Endothelial cell of hepatic sinusoid (primary cell): ENCODE measurements around the gene VRK3.

ENCODE experiments used
- in situ Hi-C: cut with HindIII; loops from 2 replicates; pipeline ENCODE4 v1.10.0; 2017; ENCODE audit warnings: low sequenced_read_pairs

The VRK3 gene

GRCh38 chr19:50036908-50037307 is 11.7 kb upstream of the VRK3 start:
- in situ Hi-C loops = no loop called here

- in situ Hi-C loops = no loop called here
Observed at GRCh38 chr19:50030937-50031336, 5.8 kb upstream of the VRK3 start.

- in situ Hi-C loops = no loop called here
Observed at GRCh38 chr19:50030225-50030624, 5.1 kb upstream of the VRK3 start.

GRCh38 chr19:50026550-50026906 is 1.4 kb upstream of the VRK3 start:
- in situ Hi-C loops = no loop called here

GRCh38 chr19:50025794-50026549 is 800 bp upstream of the VRK3 start, which contains the start of gene ZNF473:
Gene ZNF473 (plus strand): TSS chr19:50026005. CDS start chr19:50031083, 5,078 bp downstream.
- in situ Hi-C loops = no loop called here

- in situ Hi-C loops = no loop called here
Observed at GRCh38 chr19:50024719-50025021, 502 bp downstream of the VRK3 start.

- in situ Hi-C loops = no loop called here
Observed at GRCh38 chr19:50022823-50023222, 2.3 kb downstream of the VRK3 start.

- in situ Hi-C loops = no loop called here
Observed at GRCh38 chr19:50020481-50020880, 4.7 kb downstream of the VRK3 start.

GRCh38 chr19:50016225-50016807 is 8.9 kb downstream of the VRK3 start:
- in situ Hi-C loops = no loop called here

- in situ Hi-C loops = loop anchor here (5.0 kb wide), 1 partner anchor 66 kb away; no protein-coding TSS in a partner anchor
Observed at GRCh38 chr19:50008532-50008931, 16.6 kb downstream of the VRK3 start.

- in situ Hi-C loops = loop anchor here (5.0 kb wide), 1 partner anchor 66 kb away; no protein-coding TSS in a partner anchor
Observed at GRCh38 chr19:50007947-50008346, 17.2 kb downstream of the VRK3 start.

- in situ Hi-C loops = loop anchor here (5.0 kb wide), 1 partner anchor 65 kb away; no protein-coding TSS in a partner anchor
Observed at GRCh38 chr19:50007170-50007569, 18.0 kb downstream of the VRK3 start.

- in situ Hi-C loops = loop anchor here (5.0 kb wide), 1 partner anchor 63 kb away; no protein-coding TSS in a partner anchor
Observed at GRCh38 chr19:50005428-50005827, 19.7 kb downstream of the VRK3 start.

GRCh38 chr19:50003810-50004419 is 21.3 kb downstream of the VRK3 start:
- in situ Hi-C loops = no loop called here

- in situ Hi-C loops = no loop called here
Observed at GRCh38 chr19:50003254-50003788, 21.9 kb downstream of the VRK3 start.

- in situ Hi-C loops = no loop called here
Observed at GRCh38 chr19:50002386-50002960, 22.7 kb downstream of the VRK3 start.

- in situ Hi-C loops = no loop called here
Observed at GRCh38 chr19:50001775-50002174, 23.4 kb downstream of the VRK3 start.

GRCh38 chr19:50000841-50001557 is 24.2 kb downstream of the VRK3 start:
- in situ Hi-C loops = no loop called here

- in situ Hi-C loops = no loop called here
Observed at GRCh38 chr19:50000038-50000840, 24.9 kb downstream of the VRK3 start.
